Glomerular endothelial cell (primary cell): ENCODE results near the gene CHAF1A. TPM values are rescaled to one million over a fixed set of nuclear protein-coding genes. Genes with fewer than 3 reads are reported as not detected.
A peak's percentile ranks its signal among the peaks of the same experiment; 100 is the strongest.

Experiments used
- DNase-seq: peaks from one replicate; pipeline ENCODE4 v3.0.0-alpha.2; 2011; ENCODE audit warnings: low read depth, low spot score; ENCODE audit errors: extremely low read depth
- total RNA-seq: library from RNA; depleted of rRNA; stranded (reverse); fragments of >200 nt; gene quantifications from 2 replicates; pipeline ENCODE4 v1.2.3, GENCODE V29; 2015

CHAF1A gene
- total RNA-seq, 1 donor from 2014 or later: 12.5 TPM

GRCh38 chr19:4400135-4400936, 2.1 kb upstream of the CHAF1A start, which contains the start of gene SH3GL1:
SH3GL1 (minus strand) TSS chr19:4400547; CDS start chr19:4400368, 179 bp downstream.
- DNase-seq: peak; percentile 70

GRCh38 chr19:4401769-4402170, 670 bp upstream of the CHAF1A start:
- no peak for DNase-seq

GRCh38 chr19:4403005-4403761, 743 bp downstream of the CHAF1A start:
- no peak for DNase-seq

GRCh38 chr19:4405977-4406376, 3.5 kb downstream of the CHAF1A start:
- no peak for DNase-seq

- no peak for DNase-seq
These were observed 4.2 kb downstream of the CHAF1A start for GRCh38 chr19:4406626-4407025.

GRCh38 chr19:4409123-4409933, 6.9 kb downstream of the CHAF1A start:
- DNase-seq: no peak

- DNase-seq: no peak
These were observed 11.1 kb downstream of the CHAF1A start for GRCh38 chr19:4413588-4413987.

- no peak for DNase-seq
These were observed 11.8 kb downstream of the CHAF1A start for GRCh38 chr19:4414144-4414799.

GRCh38 chr19:4414800-4415321, 12.4 kb downstream of the CHAF1A start:
- no peak for DNase-seq

GRCh38 chr19:4415352-4415751, 12.9 kb downstream of the CHAF1A start:
- DNase-seq: no peak

GRCh38 chr19:4416268-4416667, 13.8 kb downstream of the CHAF1A start:
- DNase-seq: no peak

GRCh38 chr19:4423416-4424126, 21.1 kb downstream of the CHAF1A start:
- DNase-seq: no peak

- DNase-seq: no peak
These were observed 23.1 kb downstream of the CHAF1A start for GRCh38 chr19:4425537-4425936.

- DNase-seq: no peak
These were observed 26.0 kb downstream of the CHAF1A start for GRCh38 chr19:4428326-4428975.

- no peak for DNase-seq
These were observed 26.8 kb downstream of the CHAF1A start for GRCh38 chr19:4429256-4429655.

- no peak for DNase-seq
These were observed 27.3 kb downstream of the CHAF1A start for GRCh38 chr19:4429771-4430171.

GRCh38 chr19:4430760-4431159, 28.3 kb downstream of the CHAF1A start:
- DNase-seq: no peak

- no peak for DNase-seq
These were observed 28.9 kb downstream of the CHAF1A start for GRCh38 chr19:4431296-4431695.
